Psoas muscle (tissue), 8 donors: ENCODE results near the gene WWOX. TPM values are rescaled to one million over a fixed set of nuclear protein-coding genes. Genes with fewer than 3 reads are reported as not detected.

Experiments
- ATAC-seq, 4 donors: fragments of 200-7000 bp; cut with Tn5 transposase; one replicate each; pipeline ENCODE4 v1.9.1; 2020; ENCODE audit warnings: moderate library complexity in 3 of 4, mild to moderate bottlenecking in 2 of 4
- DNase-seq, 2 donors: peaks; one replicate each; pipeline ENCODE4 v3.0.0-alpha.2; 2020
- H3K27ac ChIP-seq: fragments of 200-600 bp; one replicate; pipeline ENCODE4 v1.8.0; 2022
- H3K27me3 ChIP-seq, 3 donors: fragments of 200-600 bp in 1 of 3; one replicate each; pipeline versions ENCODE4 v1.6.1 to v1.8.0; 2013 to 2022; ENCODE audit warnings: low read length in 2 of 3, mild to moderate bottlenecking in 2 of 3, moderate library complexity in 1 of 3; ENCODE audit not compliant: insufficient read depth in 3 of 3
- H3K36me3 ChIP-seq, 2 donors: fragments of 200-600 bp in 1 of 2; one replicate each; pipeline versions ENCODE4 v1.6.1 to v1.8.0; 2013 to 2022; ENCODE audit warnings: low read depth in 1 of 2, mild to moderate bottlenecking in 1 of 2, moderate library complexity in 1 of 2; ENCODE audit not compliant: insufficient read depth in 1 of 2
- H3K4me1 ChIP-seq: fragments of 200-600 bp; one replicate; pipeline ENCODE4 v1.8.0; 2022
- H3K4me3 ChIP-seq: fragments of 200-600 bp; one replicate; pipeline ENCODE4 v1.8.0; 2022; ENCODE audit warnings: mild to moderate bottlenecking
- H3K9me3 ChIP-seq: fragments of 200-600 bp; one replicate; pipeline ENCODE4 v1.8.0; 2022
- WGBS, 3 donors: extraction: QIAGEN DNeasy Blood & Tissue Kit; methylation state at CpG; one replicate each; pipeline versions ENCODE4 v1.1.6 to v1.1.7; 2013; 5-methylcytosine and 5-hydroxymethylcytosine counted together
- intact Hi-C, 2 donors: fragments of 100-400 bp; cut with DNase I; formaldehyde crosslinking; loops; one replicate each; pipeline versions ENCODE4 v1.11.0 to v1.14.2; 2022
- polyA plus RNA-seq, 3 donors: library from polyadenylated mRNA; stranded (reverse); fragments of 200-250 nt; gene quantifications; one replicate each; pipeline ENCODE4 v1.2.3, GENCODE V29; 2013
- total RNA-seq, 4 donors: library from RNA; stranded (reverse); fragmentation: NEBNext Ultra II Directional in 2 of 4; extraction: Animal tissue kit (Norgen Biotek cat#: 25700) in 2 of 4; gene quantifications; one replicate each; pipeline versions ENCODE4 v1.2.1 to v1.2.4, GENCODE V29; 2021 to 2023
- TF ChIP-seq, protein P1 (sequence below): fragments of 200-600 bp; IDR thresholded peaks from one replicate; pipeline ENCODE4 v1.8.0; 2022; ENCODE audit warnings: antibody characterized with exemption
- donor health status: healthy with polysubstance abuse.
- donor health status: DM: no; HTN: no; CAD: no; lungs with moderate emphysema.
- donor health status: Bipolar disorder and iron deficiency.
- donor health status: healthy.
- donor health status: DM: yes; HTN: yes; CAD: no.
- donor health status: DM: no; HTN: no; CAD: no.
- donor health status: DM: no; HTN: no; CAD: no.
- donor health status: DM: yes; HTN: yes; CAD: no.

Gene WWOX
- total and polyA plus RNA-seq, 7 donors: 3.1 to 6.6 (median 5.0) TPM

DNA sequence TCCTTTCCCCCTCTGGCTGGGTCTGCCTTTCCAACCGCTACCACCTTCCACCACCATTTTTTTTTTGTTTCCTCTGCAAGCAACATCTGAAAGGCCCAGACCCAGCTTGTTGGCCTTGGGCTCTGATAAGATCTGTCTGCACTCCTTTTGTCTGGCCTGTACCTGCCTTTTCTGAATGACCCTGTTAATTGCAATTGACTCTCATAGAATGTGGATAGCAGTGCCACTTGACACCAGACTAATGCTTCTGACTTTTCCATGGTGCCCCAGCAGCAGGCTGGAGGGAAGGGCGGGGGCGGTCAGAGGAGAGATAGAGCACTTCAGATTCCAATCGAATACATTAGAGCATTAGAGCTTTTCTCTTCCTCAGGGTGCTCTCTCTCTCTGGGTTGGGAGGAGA lies 538.9 kb downstream of the WWOX start:
- Histone ChIP-seq H3K9me3 (no peaks in the 10 kb centered on the region), H3K27ac (no peak overlapping the region), H3K4me3 (no peak overlapping the region), H3K36me3 (no peaks in the 10 kb centered on the region), H3K27me3 (no peaks in the 10 kb centered on the region), H3K4me1 (no peaks in the 10 kb centered on the region)
- 86 to 88% (median 88%) methylated on average over 4 of the region's 4 CpGs for WGBS, 3 donors
- TF ChIP-seq, protein P1, sequence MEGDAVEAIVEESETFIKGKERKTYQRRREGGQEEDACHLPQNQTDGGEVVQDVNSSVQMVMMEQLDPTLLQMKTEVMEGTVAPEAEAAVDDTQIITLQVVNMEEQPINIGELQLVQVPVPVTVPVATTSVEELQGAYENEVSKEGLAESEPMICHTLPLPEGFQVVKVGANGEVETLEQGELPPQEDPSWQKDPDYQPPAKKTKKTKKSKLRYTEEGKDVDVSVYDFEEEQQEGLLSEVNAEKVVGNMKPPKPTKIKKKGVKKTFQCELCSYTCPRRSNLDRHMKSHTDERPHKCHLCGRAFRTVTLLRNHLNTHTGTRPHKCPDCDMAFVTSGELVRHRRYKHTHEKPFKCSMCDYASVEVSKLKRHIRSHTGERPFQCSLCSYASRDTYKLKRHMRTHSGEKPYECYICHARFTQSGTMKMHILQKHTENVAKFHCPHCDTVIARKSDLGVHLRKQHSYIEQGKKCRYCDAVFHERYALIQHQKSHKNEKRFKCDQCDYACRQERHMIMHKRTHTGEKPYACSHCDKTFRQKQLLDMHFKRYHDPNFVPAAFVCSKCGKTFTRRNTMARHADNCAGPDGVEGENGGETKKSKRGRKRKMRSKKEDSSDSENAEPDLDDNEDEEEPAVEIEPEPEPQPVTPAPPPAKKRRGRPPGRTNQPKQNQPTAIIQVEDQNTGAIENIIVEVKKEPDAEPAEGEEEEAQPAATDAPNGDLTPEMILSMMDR: no peak
- ATAC-seq: no peak
- intact Hi-C loops: no loop called here
- DNase-seq: no peak

DNA sequence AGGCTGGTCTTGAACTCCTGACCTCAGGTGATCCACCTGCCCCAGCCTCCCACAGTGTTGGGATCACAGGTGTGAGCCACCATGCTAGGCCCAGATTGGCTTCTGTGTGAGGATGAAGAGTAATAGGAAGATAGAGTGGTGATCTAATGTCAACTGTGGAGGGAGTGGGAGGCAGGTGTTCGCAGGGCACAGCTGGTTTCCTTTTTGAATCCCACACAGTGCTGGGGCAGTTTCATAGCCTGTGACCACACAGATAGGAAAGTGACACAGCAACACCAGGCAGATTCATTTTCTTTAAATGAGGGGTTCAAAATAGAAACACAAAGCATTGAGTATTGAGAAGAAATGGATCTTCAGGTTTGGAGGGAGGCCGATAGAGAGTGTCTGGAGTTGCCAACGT lies 540.3 kb downstream of the WWOX start:
- DNase-seq (no peak), ATAC-seq (no peak)
- Histone ChIP-seq H3K27me3 (no peaks in the 10 kb centered on the region), H3K4me3 (no peak overlapping the region), H3K9me3 (no peaks in the 10 kb centered on the region), H3K36me3 (no peaks in the 10 kb centered on the region), H3K4me1 (no peaks in the 10 kb centered on the region), H3K27ac (no peak overlapping the region)
- TF ChIP-seq, protein P1: no peak
- intact Hi-C loops: no loop called here
- 91 to 97% (median 93%) methylated on average over 3 of the region's 3 CpGs for WGBS, 3 donors

DNA sequence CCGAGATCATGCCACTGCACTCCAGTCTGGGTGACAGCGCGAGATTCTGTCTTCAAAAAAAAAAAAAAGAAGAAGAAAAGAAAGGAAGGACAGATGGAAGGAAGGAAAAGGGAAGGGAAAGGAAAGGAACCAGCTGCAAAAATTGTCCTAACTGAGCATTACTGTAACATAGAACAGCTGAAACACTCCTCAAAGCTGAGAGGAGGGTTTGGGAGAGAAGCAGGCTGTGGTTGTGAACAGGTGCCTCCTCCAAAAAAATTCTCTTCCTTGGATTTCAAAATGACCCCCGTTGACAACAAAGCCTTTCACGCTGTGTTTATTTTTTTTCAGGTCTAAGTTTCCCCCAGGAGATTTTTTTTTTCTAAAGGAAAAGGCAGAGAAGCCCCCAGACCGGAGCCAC lies 541.4 kb downstream of the WWOX start:
- intact Hi-C loops: no loop called here
- H3K4me3 ChIP-seq: no peak overlapping the region
- no peak for DNase-seq
- no peak overlapping the region for H3K27ac ChIP-seq
- TF ChIP-seq, protein P1: no peak
- no peaks in the 10 kb centered on the region for H3K27me3 ChIP-seq
- WGBS, 3 donors: 63 to 68% (median 66%) methylated on average over 6 of the region's 6 CpGs
- H3K9me3 ChIP-seq: no peaks in the 10 kb centered on the region
- no peaks in the 10 kb centered on the region for H3K4me1 ChIP-seq
- no peak for ATAC-seq
- no peaks in the 10 kb centered on the region for H3K36me3 ChIP-seq

DNA sequence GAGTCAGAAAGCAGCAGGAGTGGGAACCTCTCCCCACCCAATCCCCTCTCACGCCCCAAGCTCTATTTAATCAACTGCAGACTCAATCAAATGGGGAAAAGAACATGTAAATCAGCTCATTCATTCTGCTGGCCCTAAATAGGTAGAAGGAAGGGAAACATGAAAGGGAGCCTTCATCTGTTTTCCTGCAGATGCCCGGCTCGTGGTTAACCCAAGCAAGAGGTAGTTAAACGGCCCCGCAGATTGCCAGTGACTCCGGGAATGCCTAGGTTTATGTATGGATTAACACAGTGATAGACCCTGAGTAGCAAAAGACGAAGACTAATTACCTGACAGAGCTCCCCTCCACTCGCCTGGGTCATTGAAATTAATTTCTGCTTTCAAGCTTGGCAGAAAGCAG lies 542.0 kb downstream of the WWOX start:
- no peak for DNase-seq
- Histone ChIP-seq H3K4me1 (no peaks in the 10 kb centered on the region), H3K27me3 (no peaks in the 10 kb centered on the region), H3K4me3 (no peak overlapping the region), H3K36me3 (no peaks in the 10 kb centered on the region), H3K27ac (no peak overlapping the region), H3K9me3 (no peaks in the 10 kb centered on the region)
- intact Hi-C loops: no loop called here
- WGBS, 3 donors: 85 to 89% (median 88%) methylated on average over 8 of the region's 8 CpGs
- ATAC-seq: no peak
- TF ChIP-seq, protein P1: no peak

DNA sequence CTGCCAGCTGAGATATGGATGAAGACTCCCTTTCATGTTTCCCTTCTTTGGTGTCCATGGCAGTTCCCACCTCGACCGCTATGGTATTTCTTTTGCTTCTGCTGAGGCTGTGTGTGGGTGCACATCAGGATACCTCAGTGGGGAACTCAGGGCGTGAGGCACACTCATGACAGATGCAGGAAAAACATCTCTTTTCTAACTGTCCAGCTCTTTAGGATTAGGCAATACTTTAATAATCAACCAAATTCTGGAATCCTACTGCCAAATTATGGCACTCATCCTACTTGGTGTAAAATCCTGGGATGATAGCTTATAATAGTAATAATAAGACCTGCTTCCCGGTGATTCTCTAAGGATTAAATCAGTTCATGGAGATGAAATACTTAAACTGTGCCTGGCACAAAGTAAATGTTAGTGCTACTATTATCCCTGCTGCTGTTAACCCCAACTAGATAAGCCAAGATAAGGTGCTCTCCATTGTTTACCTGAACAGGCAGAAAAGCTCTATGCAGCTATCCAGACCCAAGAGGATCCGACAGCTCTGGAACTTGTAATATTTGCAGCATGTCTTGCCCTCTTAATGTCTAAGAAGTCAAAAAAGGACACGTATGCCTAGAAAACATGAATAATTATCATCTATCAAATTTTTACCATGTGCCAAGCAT lies 543.3 kb downstream of the WWOX start:
- DNase-seq: no peak
- H3K27ac ChIP-seq: no peak overlapping the region
- 82 to 89% (median 84%) methylated on average over 6 of the region's 6 CpGs for WGBS, 3 donors
- intact Hi-C loops: no loop called here
- TF ChIP-seq, protein P1: no peak
- H3K9me3 ChIP-seq: no peaks in the 10 kb centered on the region
- no peak for ATAC-seq
- no peaks in the 10 kb centered on the region for H3K27me3 ChIP-seq
- H3K4me3 ChIP-seq: no peak overlapping the region
- H3K4me1 ChIP-seq: no peaks in the 10 kb centered on the region
- H3K36me3 ChIP-seq: no peaks in the 10 kb centered on the region
